Kasumi-1 (cell line): ENCODE measurements around the gene USP48.
"Not testable (repeated sequence)": the region's sequence is repeated elsewhere in the genome, so short reads cannot be mapped to it uniquely, and the experiment has no call there.

Experiments used
- DNase-seq, 2 experiments: peaks; one replicate each; lab custom pipeline; 2025; lab: John Stamatoyannopoulos, UW

The USP48 gene

GRCh38 chr1:21634806-21635535 lies 148.0 kb downstream of the USP48 start:
- no peak for DNase-seq

- no peak for DNase-seq
Measured at GRCh38 chr1:21633992-21634805, 148.8 kb downstream of the USP48 start.

- DNase-seq, result no peak
Measured at GRCh38 chr1:21633141-21633755, 149.7 kb downstream of the USP48 start.

- no peak for DNase-seq
Measured at GRCh38 chr1:21631944-21632887, 150.7 kb downstream of the USP48 start.

GRCh38 chr1:21631590-21631943 lies 151.4 kb downstream of the USP48 start:
- DNase-seq, result not testable (repeated sequence)

GRCh38 chr1:21630571-21631343 lies 152.2 kb downstream of the USP48 start:
- DNase-seq, result no peak

- no peak for DNase-seq
Measured at GRCh38 chr1:21629971-21630370, 153.0 kb downstream of the USP48 start.

GRCh38 chr1:21628798-21629393 lies 154.1 kb downstream of the USP48 start:
- DNase-seq, result peak; percentile 13 to 23
